COLO668 (cell line): ENCODE measurements around the gene DPP3.
A peak's percentile ranks its signal among the peaks of the same experiment; 100 is the strongest.
"Not testable (repeated sequence)": the region's sequence is repeated elsewhere in the genome, so short reads cannot be mapped to it uniquely, and the experiment has no call there.

Experiments used
- DNase-seq: peaks from one replicate; lab custom pipeline; 2025; ENCODE audit not compliant: unreplicated experiment; lab: John Stamatoyannopoulos, UW

The DPP3 gene, protein sequence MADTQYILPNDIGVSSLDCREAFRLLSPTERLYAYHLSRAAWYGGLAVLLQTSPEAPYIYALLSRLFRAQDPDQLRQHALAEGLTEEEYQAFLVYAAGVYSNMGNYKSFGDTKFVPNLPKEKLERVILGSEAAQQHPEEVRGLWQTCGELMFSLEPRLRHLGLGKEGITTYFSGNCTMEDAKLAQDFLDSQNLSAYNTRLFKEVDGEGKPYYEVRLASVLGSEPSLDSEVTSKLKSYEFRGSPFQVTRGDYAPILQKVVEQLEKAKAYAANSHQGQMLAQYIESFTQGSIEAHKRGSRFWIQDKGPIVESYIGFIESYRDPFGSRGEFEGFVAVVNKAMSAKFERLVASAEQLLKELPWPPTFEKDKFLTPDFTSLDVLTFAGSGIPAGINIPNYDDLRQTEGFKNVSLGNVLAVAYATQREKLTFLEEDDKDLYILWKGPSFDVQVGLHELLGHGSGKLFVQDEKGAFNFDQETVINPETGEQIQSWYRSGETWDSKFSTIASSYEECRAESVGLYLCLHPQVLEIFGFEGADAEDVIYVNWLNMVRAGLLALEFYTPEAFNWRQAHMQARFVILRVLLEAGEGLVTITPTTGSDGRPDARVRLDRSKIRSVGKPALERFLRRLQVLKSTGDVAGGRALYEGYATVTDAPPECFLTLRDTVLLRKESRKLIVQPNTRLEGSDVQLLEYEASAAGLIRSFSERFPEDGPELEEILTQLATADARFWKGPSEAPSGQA

GRCh38 chr11:66480117-66480938, at the start of gene DPP3:
Gene DPP3, plus strand, starts transcription at chr11:66480434. Its CDS starts 1,767 bp downstream, at chr11:66482201.
- peak; percentile 98 for DNase-seq

DNA sequence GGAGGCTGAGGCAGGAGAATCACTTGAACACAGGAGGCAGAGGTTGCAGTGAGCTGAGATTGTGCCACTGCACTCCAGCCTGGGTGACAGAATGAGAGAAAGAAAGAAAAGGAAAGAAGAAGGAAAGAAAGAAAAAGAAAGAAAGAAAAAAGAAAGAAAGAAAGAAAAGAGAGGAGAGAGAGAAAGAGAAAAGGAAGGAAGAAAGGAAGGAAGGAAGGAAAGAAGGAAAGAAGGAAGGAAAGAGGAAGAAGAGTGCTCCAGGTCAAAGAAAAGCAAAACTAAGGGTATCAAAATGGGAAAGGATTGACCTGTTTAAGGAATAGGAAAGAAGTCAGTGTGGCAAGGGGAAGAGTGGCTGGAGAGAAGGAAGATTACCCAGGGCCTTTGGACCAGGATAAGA, 48.9 kb upstream of the DPP3 start:
- DNase-seq: not testable (repeated sequence)

GRCh38 chr11:66431871-66432329, 48.3 kb upstream of the DPP3 start:
- not testable (repeated sequence) for DNase-seq

- no peak for DNase-seq
Measured at GRCh38 chr11:66432597-66432996, 47.6 kb upstream of the DPP3 start.

GRCh38 chr11:66437979-66438503, 42.2 kb upstream of the DPP3 start:
- DNase-seq: no peak

- DNase-seq: peak; percentile 93
Measured at GRCh38 chr11:66438504-66439466, 41.4 kb upstream of the DPP3 start, which contains the start of gene MRPL11. Gene MRPL11, minus strand, starts transcription at chr11:66438848. Its CDS starts 94 bp downstream, at chr11:66438754.

- DNase-seq: not testable (repeated sequence)
Measured at GRCh38 chr11:66440101-66440939, 39.9 kb upstream of the DPP3 start.

- not testable (repeated sequence) for DNase-seq
Measured at GRCh38 chr11:66440940-66441282, 39.3 kb upstream of the DPP3 start.

DNA sequence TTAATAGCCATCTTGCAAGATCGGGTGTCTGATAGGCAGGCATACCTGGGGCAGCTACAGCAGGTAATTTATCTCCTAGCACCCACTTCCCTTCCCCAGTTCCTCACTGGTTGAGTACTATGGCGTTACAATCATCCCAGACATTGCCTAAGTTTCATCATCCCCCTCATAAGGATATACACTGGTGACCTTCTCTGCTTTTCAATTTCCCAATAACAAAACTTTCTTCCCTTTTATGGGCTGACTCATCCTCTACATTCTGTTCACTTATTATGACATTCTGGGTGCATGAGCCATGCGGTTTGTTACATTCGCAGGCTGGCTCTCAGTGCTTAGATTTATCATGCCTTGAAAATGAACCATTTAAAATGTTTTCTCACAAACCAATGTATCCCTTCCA, 36.6 kb upstream of the DPP3 start:
- DNase-seq: no peak

DNA sequence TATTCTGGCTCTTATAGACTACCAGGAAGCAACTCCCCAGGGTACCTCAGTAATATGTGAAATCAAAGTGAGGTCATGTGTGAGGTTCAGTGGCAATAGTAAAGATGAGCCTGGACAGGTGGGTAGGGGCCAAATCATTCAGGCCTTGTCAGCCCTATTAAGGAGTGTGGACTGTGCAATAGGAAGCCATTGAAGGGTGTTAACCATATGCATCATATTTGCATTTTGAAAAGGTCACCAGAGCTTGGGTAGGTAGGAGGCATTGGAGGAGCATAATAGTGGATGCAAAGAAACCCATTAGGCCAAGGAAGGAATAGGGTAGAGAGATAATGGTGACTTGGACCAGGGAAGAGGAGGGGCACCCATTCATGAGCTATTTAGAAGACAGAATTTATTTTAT, 33.2 kb upstream of the DPP3 start:
- no peak for DNase-seq

- no peak for DNase-seq
Measured at GRCh38 chr11:66448523-66448922, 31.7 kb upstream of the DPP3 start.

- no peak for DNase-seq
Measured at GRCh38 chr11:66450560-66450959, 29.7 kb upstream of the DPP3 start.

DNA sequence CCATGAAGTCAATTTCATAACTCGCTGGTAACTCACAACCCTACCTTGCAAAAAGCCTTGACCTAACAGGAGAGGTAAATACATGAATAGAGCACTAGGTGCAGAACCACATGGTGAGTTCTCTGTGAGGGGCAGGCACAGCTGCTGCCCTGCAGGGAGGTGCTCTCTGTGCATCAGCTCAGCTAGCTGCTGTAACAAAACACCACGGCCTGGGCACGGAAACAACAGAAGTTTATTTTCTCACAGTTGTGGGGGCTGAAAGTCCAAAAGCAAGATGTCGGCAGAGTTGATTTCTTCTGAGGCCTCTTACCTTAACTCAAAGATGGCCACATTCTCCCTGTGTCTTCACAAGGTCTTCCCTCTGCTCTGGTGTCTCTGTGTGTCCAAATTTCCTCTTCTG, 28.6 kb upstream of the DPP3 start:
- no peak for DNase-seq

GRCh38 chr11:66454247-66454646, 26.0 kb upstream of the DPP3 start:
- no peak for DNase-seq

DNA sequence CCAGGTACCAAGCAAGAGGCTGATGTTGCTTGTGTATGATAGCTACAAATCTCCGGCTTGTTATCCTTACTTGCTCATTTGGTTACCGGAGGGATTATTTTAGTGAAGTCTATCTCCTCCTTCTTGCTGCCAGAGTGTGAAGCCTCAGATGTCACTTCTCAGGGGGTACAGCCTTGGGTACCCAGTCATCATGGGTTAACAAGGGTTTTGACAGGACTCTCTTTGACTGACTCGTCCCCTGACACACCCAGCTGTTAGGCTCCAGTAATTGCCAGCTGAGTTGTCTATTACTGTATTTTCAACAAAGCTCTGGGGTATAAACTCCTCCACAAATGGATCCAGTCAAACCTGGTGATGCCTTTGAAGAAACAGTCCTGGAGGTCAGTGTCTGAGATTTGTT, 25.4 kb upstream of the DPP3 start:
- DNase-seq: no peak

DNA sequence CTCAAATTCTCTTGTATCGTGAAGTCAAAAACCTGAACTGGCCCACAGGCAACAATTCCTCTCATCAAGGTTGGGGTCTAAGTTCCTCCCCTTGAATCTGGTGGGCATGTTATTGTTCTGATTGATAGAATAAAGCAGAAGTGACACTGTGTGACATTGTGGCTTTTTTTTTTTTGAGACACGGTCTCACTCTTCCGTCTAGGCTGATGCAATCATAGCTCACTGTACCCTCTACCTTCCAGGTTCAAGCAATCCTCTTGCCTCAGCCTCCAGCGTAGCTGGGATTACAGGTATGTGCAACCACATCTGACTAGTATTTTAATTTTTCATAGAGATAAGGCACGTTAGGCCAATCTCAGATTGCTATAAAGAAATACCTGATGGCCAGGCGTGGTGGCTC, 22.4 kb upstream of the DPP3 start:
- no peak for DNase-seq

DNA sequence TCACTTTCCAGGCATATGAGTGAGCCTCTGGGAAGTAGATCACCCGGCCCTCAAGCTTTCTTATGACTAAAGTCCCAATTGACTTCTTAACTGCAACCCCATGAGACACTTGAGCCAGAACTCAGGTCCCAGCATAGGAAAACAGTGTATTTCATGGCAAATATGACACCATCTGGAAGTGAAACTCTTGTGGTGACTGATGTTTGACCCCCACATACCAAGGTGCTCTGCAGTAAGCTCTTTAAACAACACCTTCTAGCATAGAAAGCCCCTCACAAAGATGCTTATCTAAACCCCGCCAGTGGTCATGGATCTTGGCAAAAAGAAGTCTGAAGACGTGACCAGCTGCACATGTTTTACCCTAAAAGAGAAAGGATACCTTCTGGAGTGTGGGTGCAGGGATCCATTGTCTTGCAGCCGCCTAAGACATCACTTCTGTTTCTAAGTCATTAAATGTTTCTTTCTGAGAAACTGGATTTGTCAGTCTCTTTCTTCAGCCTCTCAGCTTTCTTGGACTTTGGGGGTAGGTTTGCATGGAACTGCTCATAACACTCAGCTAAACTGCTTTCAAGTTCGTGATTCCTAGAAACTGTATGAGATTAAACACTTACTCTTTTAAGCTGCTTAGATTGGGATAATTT, 21.0 kb upstream of the DPP3 start:
- no peak for DNase-seq

GRCh38 chr11:66462010-66462409, 18.2 kb upstream of the DPP3 start:
- no peak for DNase-seq

DNA sequence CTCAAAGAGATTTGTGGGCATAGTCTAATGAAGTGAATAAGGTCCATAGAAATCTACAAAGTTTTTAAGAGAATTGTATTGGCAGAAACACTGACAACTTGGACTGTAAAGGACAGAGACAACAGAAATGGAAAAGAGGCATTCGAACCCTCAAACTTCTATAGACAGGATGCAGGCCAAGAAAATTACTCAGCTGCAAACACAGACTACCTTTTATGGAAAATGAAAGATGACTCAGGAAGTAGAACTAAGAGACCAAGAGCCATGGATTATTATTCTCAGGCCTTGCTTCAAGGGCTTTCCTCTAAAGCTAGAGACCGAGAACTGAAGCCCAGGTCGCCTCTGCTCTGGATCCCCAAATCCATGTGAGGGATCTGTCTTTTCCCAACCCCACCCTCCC, 17.3 kb upstream of the DPP3 start:
- DNase-seq: no peak
